ENCODE results near the gene ITGBL1.

DNA sequence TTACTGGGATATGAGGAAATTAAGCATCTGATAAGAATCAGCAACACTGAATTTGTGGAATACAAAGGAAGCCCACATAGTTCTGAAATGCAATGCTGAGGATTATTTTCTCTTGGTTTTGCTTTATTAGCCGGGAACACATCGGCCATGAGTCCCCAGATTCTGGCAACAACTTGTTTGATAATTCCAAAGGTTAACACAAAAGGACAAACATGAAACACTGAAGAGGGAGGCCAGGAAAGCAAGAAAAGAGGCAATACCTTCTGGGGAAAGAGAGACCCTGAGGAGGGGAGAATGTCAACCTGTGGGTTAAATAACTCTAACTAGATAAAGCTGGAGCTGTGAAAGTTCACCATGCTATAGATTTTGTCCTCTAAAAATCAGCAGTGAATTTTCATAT lies 285.9 kb downstream of the ITGBL1 start:
- TF ChIP-seq, protein P1, sequence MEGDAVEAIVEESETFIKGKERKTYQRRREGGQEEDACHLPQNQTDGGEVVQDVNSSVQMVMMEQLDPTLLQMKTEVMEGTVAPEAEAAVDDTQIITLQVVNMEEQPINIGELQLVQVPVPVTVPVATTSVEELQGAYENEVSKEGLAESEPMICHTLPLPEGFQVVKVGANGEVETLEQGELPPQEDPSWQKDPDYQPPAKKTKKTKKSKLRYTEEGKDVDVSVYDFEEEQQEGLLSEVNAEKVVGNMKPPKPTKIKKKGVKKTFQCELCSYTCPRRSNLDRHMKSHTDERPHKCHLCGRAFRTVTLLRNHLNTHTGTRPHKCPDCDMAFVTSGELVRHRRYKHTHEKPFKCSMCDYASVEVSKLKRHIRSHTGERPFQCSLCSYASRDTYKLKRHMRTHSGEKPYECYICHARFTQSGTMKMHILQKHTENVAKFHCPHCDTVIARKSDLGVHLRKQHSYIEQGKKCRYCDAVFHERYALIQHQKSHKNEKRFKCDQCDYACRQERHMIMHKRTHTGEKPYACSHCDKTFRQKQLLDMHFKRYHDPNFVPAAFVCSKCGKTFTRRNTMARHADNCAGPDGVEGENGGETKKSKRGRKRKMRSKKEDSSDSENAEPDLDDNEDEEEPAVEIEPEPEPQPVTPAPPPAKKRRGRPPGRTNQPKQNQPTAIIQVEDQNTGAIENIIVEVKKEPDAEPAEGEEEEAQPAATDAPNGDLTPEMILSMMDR (IDR thresholded peaks at IDR 0.05; ENCODE audit: low read length), result no peak
- TF ChIP-seq EZH2 (IDR thresholded peaks at IDR 0.05; ENCODE audit: borderline replicate concordance, low read length), result no peak
